Measurements from ENCODE around the gene ZAP70.

The ZAP70 gene

GRCh38 chr2:97734061-97735051, 21.0 kb downstream of the ZAP70 start:
- DNase-seq (ENCODE audit: low read depth): no peak

- no peak for DNase-seq (ENCODE audit: low read depth)
Measured at GRCh38 chr2:97735161-97735561, 21.8 kb downstream of the ZAP70 start.

- DNase-seq (ENCODE audit: low read depth): no peak
Measured at GRCh38 chr2:97736185-97736584, 22.8 kb downstream of the ZAP70 start.

GRCh38 chr2:97736608-97737330, 23.4 kb downstream of the ZAP70 start:
- DNase-seq (ENCODE audit: low read depth): no peak

- DNase-seq (ENCODE audit: low read depth): no peak
Measured at GRCh38 chr2:97737421-97738178, 24.2 kb downstream of the ZAP70 start.

- no peak for DNase-seq (ENCODE audit: low read depth)
Measured at GRCh38 chr2:97738179-97739019, 25.0 kb downstream of the ZAP70 start.

- no peak for DNase-seq (ENCODE audit: low read depth)
Measured at GRCh38 chr2:97739020-97739892, 25.9 kb downstream of the ZAP70 start.

GRCh38 chr2:97739893-97740245, 26.5 kb downstream of the ZAP70 start:
- DNase-seq (ENCODE audit: low read depth): no peak

- no peak for DNase-seq (ENCODE audit: low read depth)
Measured at GRCh38 chr2:97740590-97741182, 27.3 kb downstream of the ZAP70 start.

- no peak for DNase-seq (ENCODE audit: low read depth)
Measured at GRCh38 chr2:97741251-97741650, 27.9 kb downstream of the ZAP70 start.

GRCh38 chr2:97741686-97742085, 28.3 kb downstream of the ZAP70 start:
- DNase-seq (ENCODE audit: low read depth): no peak

- DNase-seq (ENCODE audit: low read depth): no peak
Measured at GRCh38 chr2:97742381-97742847, 29.0 kb downstream of the ZAP70 start.

GRCh38 chr2:97743913-97744312, 30.5 kb downstream of the ZAP70 start:
- DNase-seq (ENCODE audit: low read depth): no peak

GRCh38 chr2:97745474-97746174, 32.2 kb downstream of the ZAP70 start:
- no peak for DNase-seq (ENCODE audit: low read depth)

GRCh38 chr2:97747285-97747684, 33.9 kb downstream of the ZAP70 start:
- no peak for DNase-seq (ENCODE audit: low read depth)

- DNase-seq (ENCODE audit: low read depth): no peak
Measured at GRCh38 chr2:97747716-97748115, 34.3 kb downstream of the ZAP70 start.

GRCh38 chr2:97749581-97749980, 36.2 kb downstream of the ZAP70 start:
- DNase-seq (ENCODE audit: low read depth): no peak

GRCh38 chr2:97750017-97750416, 36.6 kb downstream of the ZAP70 start:
- DNase-seq (ENCODE audit: low read depth): no peak

GRCh38 chr2:97751752-97752151, 38.4 kb downstream of the ZAP70 start:
- DNase-seq (ENCODE audit: low read depth): no peak
